ENCODE results near the gene PI4KB.

- no peak for TF ChIP-seq TBL1XR1 (IDR thresholded peaks at IDR 0.05; ENCODE audit: low read length in 2 of 2)
- TF ChIP-seq, protein P1, sequence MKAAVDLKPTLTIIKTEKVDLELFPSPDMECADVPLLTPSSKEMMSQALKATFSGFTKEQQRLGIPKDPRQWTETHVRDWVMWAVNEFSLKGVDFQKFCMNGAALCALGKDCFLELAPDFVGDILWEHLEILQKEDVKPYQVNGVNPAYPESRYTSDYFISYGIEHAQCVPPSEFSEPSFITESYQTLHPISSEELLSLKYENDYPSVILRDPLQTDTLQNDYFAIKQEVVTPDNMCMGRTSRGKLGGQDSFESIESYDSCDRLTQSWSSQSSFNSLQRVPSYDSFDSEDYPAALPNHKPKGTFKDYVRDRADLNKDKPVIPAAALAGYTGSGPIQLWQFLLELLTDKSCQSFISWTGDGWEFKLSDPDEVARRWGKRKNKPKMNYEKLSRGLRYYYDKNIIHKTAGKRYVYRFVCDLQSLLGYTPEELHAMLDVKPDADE (conservative IDR thresholded peaks at IDR 0.05; ENCODE audit: control insufficient read depth, low read depth, low read length) = no peak
- no peak for TF ChIP-seq REST (IDR thresholded peaks at IDR 0.05; ENCODE audit: borderline replicate concordance)
- no peak for TF ChIP-seq REST (CRISPR knock-in tag; IDR thresholded peaks at IDR 0.05; ENCODE audit: low read depth)
- TF ChIP-seq CREM (IDR thresholded peaks at IDR 0.05; ENCODE audit: low read depth) = no peak
- TF ChIP-seq E2F8 (IDR thresholded peaks at IDR 0.05; ENCODE audit: low read depth, partially characterized antibody) = no peak
- no peak for TF ChIP-seq SPI1 (IDR thresholded peaks at IDR 0.05; ENCODE audit: borderline replicate concordance, low read depth, low read length)
- no peak for TF ChIP-seq FIP1L1 (IDR thresholded peaks at IDR 0.05; ENCODE audit: low read depth, low read length, poor library complexity, severe bottlenecking)
- no peak for TF ChIP-seq RBM39 (optimal IDR thresholded peaks at IDR 0.05; ENCODE audit: low read depth, low read length)
- TF ChIP-seq RBM17 (IDR thresholded peaks at IDR 0.05; ENCODE audit: borderline replicate concordance, low read depth, low read length) = no peak
- TF ChIP-seq, protein P2, sequence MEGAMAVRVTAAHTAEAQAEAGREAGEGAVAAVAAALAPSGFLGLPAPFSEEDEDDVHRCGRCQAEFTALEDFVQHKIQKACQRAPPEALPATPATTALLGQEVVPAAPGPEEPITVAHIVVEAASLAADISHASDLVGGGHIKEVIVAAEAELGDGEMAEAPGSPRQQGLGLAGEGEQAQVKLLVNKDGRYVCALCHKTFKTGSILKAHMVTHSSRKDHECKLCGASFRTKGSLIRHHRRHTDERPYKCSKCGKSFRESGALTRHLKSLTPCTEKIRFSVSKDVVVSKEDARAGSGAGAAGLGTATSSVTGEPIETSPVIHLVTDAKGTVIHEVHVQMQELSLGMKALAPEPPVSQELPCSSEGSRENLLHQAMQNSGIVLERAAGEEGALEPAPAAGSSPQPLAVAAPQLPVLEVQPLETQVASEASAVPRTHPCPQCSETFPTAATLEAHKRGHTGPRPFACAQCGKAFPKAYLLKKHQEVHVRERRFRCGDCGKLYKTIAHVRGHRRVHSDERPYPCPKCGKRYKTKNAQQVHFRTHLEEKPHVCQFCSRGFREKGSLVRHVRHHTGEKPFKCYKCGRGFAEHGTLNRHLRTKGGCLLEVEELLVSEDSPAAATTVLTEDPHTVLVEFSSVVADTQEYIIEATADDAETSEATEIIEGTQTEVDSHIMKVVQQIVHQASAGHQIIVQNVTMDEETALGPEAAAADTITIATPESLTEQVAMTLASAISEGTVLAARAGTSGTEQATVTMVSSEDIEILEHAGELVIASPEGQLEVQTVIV (CRISPR knock-in tag; IDR thresholded peaks at IDR 0.05; ENCODE audit: borderline replicate concordance) = no peak
These were observed 39.9 kb downstream of the PI4KB start for GRCh38 chr1:151287341-151287699.
